ENCODE results near the gene HSPA8. TPM values are rescaled to one million over a fixed set of nuclear protein-coding genes. Genes with fewer than 3 reads are reported as not detected.
A peak's percentile ranks its signal among the peaks of the same experiment; 100 is the strongest.

The HSPA8 gene
- total RNA-seq = 1,000 to 10,000 TPM in 3 of 6 donors, 100 to 1,000 TPM in 3; 625 to 1,721 (median 1,008) TPM
- 100 to 1,000 TPM; 166 to 347 TPM for polyA plus RNA-seq

GRCh38 chr11:123061403-123062157, at the start of gene HSPA8:
HSPA8 (minus strand) TSS chr11:123062136; CDS start chr11:123061324, 812 bp downstream.
- H3K9me3 ChIP-seq = no peaks in the 10 kb centered on the region
- 1% methylated on average over 45 of the region's 45 CpGs for WGBS, 2 donors

GRCh38 chr11:123111465-123111864, 49.5 kb upstream of the HSPA8 start:
- 64 to 66% methylated on average over 4 of the region's 4 CpGs for WGBS, 2 donors
- no peak overlapping the region for H3K4me3 ChIP-seq
- no peaks in the 10 kb centered on the region for H3K9me3 ChIP-seq
- ATAC-seq (peak; percentile 75 to 90 (median 88)), FAIRE-seq (peak; percentile 32), DNase-seq (no peak)
- H3K27me3 ChIP-seq = peaks cover 0 to 4% (median 0%) of the 10 kb centered on the region in 4 donors
- TF ChIP-seq CTCF (IDR thresholded peaks at IDR 0.05) = peak; percentile 47 to 75 (median 54)
- intact Hi-C loops (cut with DNase I) = loop anchor here in 2 of 3 donors (5.0 kb wide), 2 partner anchors 131 to 136 kb away; no protein-coding TSS in a partner anchor
- no peaks in the 10 kb centered on the region for H3K4me1 ChIP-seq
- no peak overlapping the region for H3K27ac ChIP-seq
- H3K36me3 ChIP-seq = no peaks in the 10 kb centered on the region

More at GRCh38 chr11:123061403-123062157, at the start of gene HSPA8:
- FAIRE-seq (no peak), ATAC-seq (peak; percentile 16 to 41 (median 34)), DNase-seq (peak; percentile 58 to 90 (median 76))
- intact Hi-C loops (cut with DNase I) = no loop called here
- no peak for TF ChIP-seq CTCF (IDR thresholded peaks at IDR 0.05)
- Histone ChIP-seq H3K4me1 (peaks cover 19 to 38% (median 35%) of the 10 kb centered on the region in 3 donors), H3K4me3 (peak within 1 kb of the TSS; percentile 73 to 89 (median 84)), H3K27me3 (no peaks in the 10 kb centered on the region), H3K27ac (peak within 1 kb of the TSS; percentile 99 to 100 (median 100)), H3K36me3 (peaks cover 22 to 36% (median 25%) of the 10 kb centered on the region in 3 donors)

- Histone ChIP-seq H3K9me3 (no peaks in the 10 kb centered on the region), H3K36me3 (no peaks in the 10 kb centered on the region), H3K4me3 (no peak overlapping the region), H3K4me1 (no peaks in the 10 kb centered on the region), H3K27me3 (peaks cover 0 to 4% (median 0%) of the 10 kb centered on the region in 4 donors), H3K27ac (no peak overlapping the region)
- no peak for TF ChIP-seq CTCF (IDR thresholded peaks at IDR 0.05)
- intact Hi-C loops (cut with DNase I) = loop anchor here in 2 of 3 donors (5.0 kb wide), 2 partner anchors 132 to 137 kb away; no protein-coding TSS in a partner anchor
- FAIRE-seq (no peak), DNase-seq (no peak), ATAC-seq (no peak)
- WGBS, 2 donors = 72 to 84% methylated on average over 8 of the region's 8 CpGs
Observed at GRCh38 chr11:123110397-123110796, 48.5 kb upstream of the HSPA8 start.

- Histone ChIP-seq H3K4me3 (no peak overlapping the region), H3K27ac (no peak overlapping the region), H3K9me3 (no peaks in the 10 kb centered on the region), H3K4me1 (no peaks in the 10 kb centered on the region), H3K36me3 (no peaks in the 10 kb centered on the region), H3K27me3 (peaks cover 0 to 4% (median 0%) of the 10 kb centered on the region in 4 donors)
- intact Hi-C loops (cut with DNase I) = no loop called here
- TF ChIP-seq CTCF (IDR thresholded peaks at IDR 0.05) = no peak
- ATAC-seq (no peak), FAIRE-seq (no peak), DNase-seq (no peak)
- WGBS, 2 donors = 68 to 73% methylated on average over 4 of the region's 4 CpGs
Observed at GRCh38 chr11:123107945-123108495, 46.1 kb upstream of the HSPA8 start.
